Measurements from ENCODE around the gene KRTAP1-4. TPM values are rescaled to one million over a fixed set of nuclear protein-coding genes. Genes with fewer than 3 reads are reported as not detected.

The KRTAP1-4 gene
- total RNA-seq (2021) (not detected in 2 replicates), Bru-seq, nascent RNA (not detected), BruChase-seq, experiment 1, labeled RNA remaining after a 2-hour chase (not detected), BruChase-seq, experiment 2, labeled RNA remaining after a 6-hour chase (not detected)
- long read RNA-seq, result 0 reads

GRCh38 chr17:41029633-41030245, at the start of gene KRTAP1-4:
TSS of gene KRTAP1-4 (minus strand) at chr17:41030195. CDS start at chr17:41030078, 117 bp downstream.
- H3K4me1 ChIP-seq (ENCODE audit: insufficient read depth, low read length, poor library complexity, severe bottlenecking), result no peaks in the 10 kb centered on the region
- POLR2A ChIA-PET (ENCODE audit: low non-redundant PET), result no interaction called here
- BruUV-seq (replicated peaks), result no TSS peak
- H3K27ac ChIP-seq (ENCODE audit: low read depth, low read length, poor library complexity, severe bottlenecking), result no peak within 1 kb of the TSS
- CTCF ChIA-PET, result no interaction called here
- TF ChIP-seq EZH2 (IDR thresholded peaks at IDR 0.05; ENCODE audit: borderline replicate concordance, low read depth, low read length, poor library complexity, severe bottlenecking) (no peak), CTCF (conservative IDR thresholded peaks at IDR 0.05; ENCODE audit: low read depth, low read length) (no peak)
- no peaks in the 10 kb centered on the region for H3K27me3 ChIP-seq (replicated peaks; ENCODE audit: insufficient read depth, low read depth, low read length, poor library complexity)
- no peaks in the 10 kb centered on the region for H3K36me3 ChIP-seq (ENCODE audit: insufficient read depth, low read length, poor library complexity, severe bottlenecking)
- intact Hi-C loops (cut with micrococcal nuclease; ENCODE audit: unreplicated experiment), result no loop called here
- no peaks in the 10 kb centered on the region for H3K9me3 ChIP-seq (ENCODE audit: low read depth, low read length, poor library complexity, severe bottlenecking)
- H3K4me3 ChIP-seq (ENCODE audit: low read depth, low read length, poor library complexity, severe bottlenecking), result no peak within 1 kb of the TSS
- no peak for DNase-seq (ENCODE audit: low spot score)

- TF ChIP-seq EZH2 (IDR thresholded peaks at IDR 0.05; ENCODE audit: borderline replicate concordance, low read depth, low read length, poor library complexity, severe bottlenecking), result no peak
- TF ChIP-seq CTCF (conservative IDR thresholded peaks at IDR 0.05; ENCODE audit: low read depth, low read length), result no peak
- Histone ChIP-seq H3K27me3 (replicated peaks; ENCODE audit: insufficient read depth, low read depth, low read length, poor library complexity) (no peaks in the 10 kb centered on the region), H3K9me3 (ENCODE audit: low read depth, low read length, poor library complexity, severe bottlenecking) (no peaks in the 10 kb centered on the region), H3K4me1 (ENCODE audit: insufficient read depth, low read length, poor library complexity, severe bottlenecking) (no peaks in the 10 kb centered on the region), H3K27ac (ENCODE audit: low read depth, low read length, poor library complexity, severe bottlenecking) (no peak overlapping the region), H3K4me3 (ENCODE audit: low read depth, low read length, poor library complexity, severe bottlenecking) (no peak overlapping the region), H3K36me3 (ENCODE audit: insufficient read depth, low read length, poor library complexity, severe bottlenecking) (no peaks in the 10 kb centered on the region)
- intact Hi-C loops (cut with micrococcal nuclease; ENCODE audit: unreplicated experiment), result no loop called here
- no peak for DNase-seq (ENCODE audit: low spot score)
- no TSS peak for BruUV-seq (replicated peaks)
- CTCF ChIA-PET, result no interaction called here
- POLR2A ChIA-PET (ENCODE audit: low non-redundant PET), result no interaction called here
Measured at GRCh38 chr17:41076788-41077187, 46.8 kb upstream of the KRTAP1-4 start.

- Histone ChIP-seq H3K9me3 (ENCODE audit: low read depth, low read length, poor library complexity, severe bottlenecking) (no peaks in the 10 kb centered on the region), H3K36me3 (ENCODE audit: insufficient read depth, low read length, poor library complexity, severe bottlenecking) (no peaks in the 10 kb centered on the region), H3K27me3 (replicated peaks; ENCODE audit: insufficient read depth, low read depth, low read length, poor library complexity) (no peaks in the 10 kb centered on the region), H3K4me1 (ENCODE audit: insufficient read depth, low read length, poor library complexity, severe bottlenecking) (no peaks in the 10 kb centered on the region), H3K27ac (ENCODE audit: low read depth, low read length, poor library complexity, severe bottlenecking) (no peak overlapping the region), H3K4me3 (ENCODE audit: low read depth, low read length, poor library complexity, severe bottlenecking) (no peak overlapping the region)
- no TSS peak for BruUV-seq (replicated peaks)
- ChIA-PET CTCF (no interaction called here), POLR2A (ENCODE audit: low non-redundant PET) (no interaction called here)
- intact Hi-C loops (cut with micrococcal nuclease; ENCODE audit: unreplicated experiment), result no loop called here
- TF ChIP-seq EZH2 (IDR thresholded peaks at IDR 0.05; ENCODE audit: borderline replicate concordance, low read depth, low read length, poor library complexity, severe bottlenecking), result no peak
- no peak for TF ChIP-seq CTCF (conservative IDR thresholded peaks at IDR 0.05; ENCODE audit: low read depth, low read length)
- no peak for DNase-seq (ENCODE audit: low spot score)
Measured at GRCh38 chr17:41073676-41074075, 43.7 kb upstream of the KRTAP1-4 start.
